ENCODE data around the gene SPECC1. TPM values are rescaled to one million over a fixed set of nuclear protein-coding genes. Genes with fewer than 3 reads are reported as not detected.

The SPECC1 gene
- total RNA-seq: 28.1 and 56.7 TPM in 2 replicates

GRCh38 chr17:20009302-20010098 lies at the start of gene SPECC1:
SPECC1 (plus strand) TSS chr17:20009359; CDS start chr17:20096652, 87,293 bp downstream.

GRCh38 chr17:19977293-19978208 lies 31.6 kb upstream of the SPECC1 start, which contains the start of gene AKAP10:
AKAP10 (minus strand) TSS chr17:19977828; CDS start chr17:19977679, 149 bp downstream.

Other genes starting within 250 kb of the SPECC1 start
- 8.0 and 13.2 TPM in 2 replicates for gene ULK2, start 141.4 kb upstream of the SPECC1 start, total RNA-seq
- 24.9 and 33.2 TPM in 2 replicates for gene AKAP10, start 31.5 kb upstream of the SPECC1 start, total RNA-seq